Effector memory CD4-positive, alpha-beta T cell (primary cell): ENCODE results near the gene TSPAN3.

Experiments
- DNase-seq, 3 donors: peaks; one replicate each; pipeline ENCODE4 v3.0.0-alpha.2; 2020
- H3K27ac ChIP-seq: 2 replicates; pipeline ENCODE4 v1.7.0; 2013; ENCODE audit warnings: mild to moderate bottlenecking, low read length, moderate library complexity; ENCODE audit not compliant: insufficient read depth, poor library complexity, severe bottlenecking
- H3K27me3 ChIP-seq: replicated peaks from 2 replicates; pipeline ENCODE4 v1.7.0; 2013; ENCODE audit warnings: mild to moderate bottlenecking, low read length; ENCODE audit not compliant: insufficient read depth, control insufficient read depth, poor library complexity, severe bottlenecking
- H3K36me3 ChIP-seq: 2 replicates; pipeline ENCODE4 v1.7.0; 2013; ENCODE audit warnings: mild to moderate bottlenecking, low read length, moderate library complexity; ENCODE audit not compliant: control insufficient read depth, insufficient read depth
- H3K4me1 ChIP-seq: 2 replicates; pipeline ENCODE4 v1.7.0; 2013; ENCODE audit warnings: low read length, mild to moderate bottlenecking; ENCODE audit not compliant: control insufficient read depth, insufficient read depth, poor library complexity, severe bottlenecking
- H3K4me3 ChIP-seq: 2 replicates; pipeline ENCODE4 v1.7.0; 2013; ENCODE audit warnings: low read length, low read depth, mild to moderate bottlenecking; ENCODE audit not compliant: insufficient read depth, poor library complexity, severe bottlenecking
- H3K9me3 ChIP-seq: 2 replicates; pipeline ENCODE4 v1.7.0; 2013; ENCODE audit warnings: mild to moderate bottlenecking, low read length, moderate library complexity; ENCODE audit not compliant: control insufficient read depth

The TSPAN3 gene

GRCh38 chr15:77042955-77043920 is 27.7 kb downstream of the TSPAN3 start:
- Histone ChIP-seq H3K4me3 (no peak overlapping the region), H3K27me3 (no peaks in the 10 kb centered on the region), H3K9me3 (no peaks in the 10 kb centered on the region), H3K4me1 (no peaks in the 10 kb centered on the region), H3K27ac (no peak overlapping the region), H3K36me3 (no peaks in the 10 kb centered on the region)
- DNase-seq = no peak

- Histone ChIP-seq H3K27me3 (no peaks in the 10 kb centered on the region), H3K4me1 (no peaks in the 10 kb centered on the region), H3K27ac (no peak overlapping the region), H3K36me3 (peaks cover 6% of the 10 kb centered on the region), H3K9me3 (no peaks in the 10 kb centered on the region), H3K4me3 (no peak overlapping the region)
- no peak for DNase-seq
Observed at GRCh38 chr15:77042245-77042919, 28.5 kb downstream of the TSPAN3 start.

GRCh38 chr15:77040673-77041072 is 30.2 kb downstream of the TSPAN3 start:
- peaks cover 23% of the 10 kb centered on the region for H3K36me3 ChIP-seq
- H3K27ac ChIP-seq = no peak overlapping the region

GRCh38 chr15:77039848-77040247 is 31.1 kb downstream of the TSPAN3 start:
- H3K4me1 ChIP-seq = no peaks in the 10 kb centered on the region
- no peak overlapping the region for H3K27ac ChIP-seq
- no peak for DNase-seq
- H3K36me3 ChIP-seq = peaks cover 29% of the 10 kb centered on the region
- no peaks in the 10 kb centered on the region for H3K27me3 ChIP-seq
- no peaks in the 10 kb centered on the region for H3K9me3 ChIP-seq
- no peak overlapping the region for H3K4me3 ChIP-seq

More at GRCh38 chr15:77040673-77041072, 30.2 kb downstream of the TSPAN3 start:
- no peak for DNase-seq
- Histone ChIP-seq H3K27me3 (no peaks in the 10 kb centered on the region), H3K4me3 (no peak overlapping the region), H3K9me3 (no peaks in the 10 kb centered on the region), H3K4me1 (no peaks in the 10 kb centered on the region)

GRCh38 chr15:77039217-77039533 is 31.7 kb downstream of the TSPAN3 start:
- Histone ChIP-seq H3K9me3 (no peaks in the 10 kb centered on the region), H3K4me3 (no peak overlapping the region), H3K27me3 (no peaks in the 10 kb centered on the region), H3K4me1 (no peaks in the 10 kb centered on the region), H3K36me3 (peaks cover 29% of the 10 kb centered on the region), H3K27ac (no peak overlapping the region)
- DNase-seq = no peak

GRCh38 chr15:77038312-77039216 is 32.3 kb downstream of the TSPAN3 start:
- Histone ChIP-seq H3K9me3 (no peaks in the 10 kb centered on the region), H3K4me3 (no peak overlapping the region), H3K27ac (no peak overlapping the region), H3K4me1 (no peaks in the 10 kb centered on the region), H3K36me3 (peaks cover 32% of the 10 kb centered on the region), H3K27me3 (no peaks in the 10 kb centered on the region)
- no peak for DNase-seq

- Histone ChIP-seq H3K27ac (no peak overlapping the region), H3K36me3 (peaks cover 40% of the 10 kb centered on the region), H3K27me3 (no peaks in the 10 kb centered on the region), H3K9me3 (no peaks in the 10 kb centered on the region), H3K4me1 (no peaks in the 10 kb centered on the region), H3K4me3 (no peak overlapping the region)
- DNase-seq = no peak
Observed at GRCh38 chr15:77037388-77038209, 33.3 kb downstream of the TSPAN3 start.

- no peaks in the 10 kb centered on the region for H3K27me3 ChIP-seq
- no peaks in the 10 kb centered on the region for H3K9me3 ChIP-seq
- no peak overlapping the region for H3K27ac ChIP-seq
- peaks cover 48% of the 10 kb centered on the region for H3K36me3 ChIP-seq
- H3K4me3 ChIP-seq = no peak overlapping the region
- no peak for DNase-seq
- H3K4me1 ChIP-seq = no peaks in the 10 kb centered on the region
Observed at GRCh38 chr15:77036537-77037387, 34.1 kb downstream of the TSPAN3 start.
